Gastroesophageal sphincter (tissue), 4 donors: Measurements from ENCODE around the gene GNG2. TPM values are rescaled to one million over a fixed set of nuclear protein-coding genes. Genes with fewer than 3 reads are reported as not detected.
A peak's percentile ranks its signal among the peaks of the same experiment; 100 is the strongest.

Source experiments
- ATAC-seq: fragments of 150-250 bp; one replicate; pipeline ENCODE4 v1.9.1; 2016; ENCODE audit warnings: mild to moderate bottlenecking, moderate library complexity
- H3K27ac ChIP-seq, 4 donors: fragments of 200-600 bp; sonication (generic) in 3 of 4; 1 replicate in 3 of 4; 2 replicates in 1 of 4; pipeline ENCODE4 v1.5.1; 2016 to 2019
- H3K27me3 ChIP-seq: fragments of 200-600 bp; sonication (generic); one replicate; pipeline ENCODE4 v1.5.1; 2019
- H3K36me3 ChIP-seq, 2 donors: fragments of 200-600 bp; sonication (generic); one replicate each; pipeline ENCODE4 v1.5.1; 2019; ENCODE audit warnings: control low read depth in 1 of 2
- H3K4me1 ChIP-seq, 3 donors: fragments of 200-600 bp; sonication (generic); 1 replicate in 2 of 3; 2 replicates in 1 of 3; pipeline ENCODE4 v1.5.1; 2016 to 2019; ENCODE audit warnings: control low read depth in 2 of 3
- H3K4me3 ChIP-seq, 2 donors: fragments of 200-600 bp; sonication (generic); one replicate each; pipeline ENCODE4 v1.5.1; 2019; ENCODE audit warnings: mild to moderate bottlenecking in 1 of 2, moderate library complexity in 1 of 2
- H3K9me3 ChIP-seq, 3 donors: fragments of 200-600 bp; sonication (generic); one replicate each; pipeline ENCODE4 v1.5.1; 2017 to 2019; ENCODE audit warnings: control low read depth in 2 of 3
- CTCF ChIP-seq, 4 experiments: fragments of 200-600 bp in 2 of 4; fragments of 450-650 bp in 2 of 4; sonication (generic) in 1 of 4; IDR thresholded peaks; one replicate each; pipeline ENCODE4 v1.5.1; 2017 to 2019; ENCODE audit warnings: antibody characterized with exemption in 4 of 4, mild to moderate bottlenecking in 2 of 4, moderate library complexity in 2 of 4
- EP300 ChIP-seq: sonication (generic); formaldehyde crosslinking; IDR thresholded peaks from one replicate; pipeline ENCODE4 v1.6.1; 2017; ENCODE audit warnings: antibody characterized with exemption, mild to moderate bottlenecking
- POLR2A ChIP-seq, 2 donors: fragments of 450-650 bp; IDR thresholded peaks; one replicate each; pipeline ENCODE4 v1.6.1; 2017; ENCODE audit warnings: antibody characterized with exemption in 2 of 2, mild to moderate bottlenecking in 2 of 2, moderate library complexity in 1 of 2
- POLR2AphosphoS5 ChIP-seq: sonication (generic); formaldehyde crosslinking; IDR thresholded peaks from one replicate; pipeline ENCODE4 v1.6.1; 2017; ENCODE audit warnings: antibody characterized with exemption
- WGBS, 2 donors: methylation state at CpG; one replicate each; pipeline ENCODE4 v1.1.5; 2018; ENCODE audit warnings: low coverage in 1 of 2; 5-methylcytosine and 5-hydroxymethylcytosine counted together
- total RNA-seq, 4 donors: library from RNA; depleted of rRNA; stranded (reverse); fragments of >200 nt; gene quantifications; one replicate each; pipeline ENCODE4 v1.1.0, GENCODE V29; 2016

The GNG2 gene
- total RNA-seq, 4 donors from 2014 or later: 15.7 to 21.2 (median 17.8) TPM

DNA sequence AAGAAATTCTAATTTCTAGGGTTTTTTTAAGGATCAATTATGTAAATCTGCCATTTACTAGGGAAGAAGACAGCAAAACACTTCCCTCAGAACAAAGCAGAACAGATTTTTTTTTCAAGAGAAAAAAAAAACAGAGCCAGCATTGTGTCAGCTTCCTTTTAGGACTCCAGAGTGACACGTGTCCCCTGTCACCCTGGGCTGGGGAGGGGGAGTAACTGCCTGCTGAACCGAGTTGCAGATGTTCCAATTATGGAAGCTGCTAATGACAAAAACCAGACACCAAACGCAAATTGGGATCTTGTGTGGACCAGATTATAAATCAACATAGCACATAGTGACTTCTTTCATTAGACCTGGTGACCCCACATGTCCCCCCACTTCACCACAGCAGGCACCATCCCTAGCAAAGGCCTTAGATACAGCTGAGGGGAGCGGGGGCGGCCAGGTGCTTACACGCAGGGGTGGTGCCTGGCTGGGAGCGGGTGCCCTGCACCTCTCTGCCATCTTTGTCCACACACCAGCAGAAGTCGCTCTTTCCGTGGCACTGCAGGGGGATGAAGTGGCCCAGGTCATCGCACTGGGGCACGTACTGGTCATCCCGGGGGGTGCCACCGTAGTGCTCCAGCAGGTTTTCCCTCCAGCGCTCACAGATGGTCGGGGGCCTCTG is 154.3 kb downstream of the GNG2 start:
- Histone ChIP-seq H3K36me3 (peaks cover 0 to 86% of the 10 kb centered on the region in 2 donors), H3K27ac (peak overlapping the region in 1 of 4 donors; percentile 4), H3K27me3 (no peaks in the 10 kb centered on the region), H3K9me3 (no peaks in the 10 kb centered on the region), H3K4me1 (peaks cover 0 to 49% (median 7%) of the 10 kb centered on the region in 3 donors), H3K4me3 (no peak overlapping the region)
- no peak for ATAC-seq
- TF ChIP-seq POLR2AphosphoS5: no peak
- no peak for TF ChIP-seq EP300
- no peak for TF ChIP-seq CTCF (IDR thresholded peaks at IDR 0.05)
- no peak for TF ChIP-seq POLR2A (IDR thresholded peaks at IDR 0.05)
- WGBS, 2 donors: 0 to 17% methylated on average over 1 of the region's 15 CpGs

DNA sequence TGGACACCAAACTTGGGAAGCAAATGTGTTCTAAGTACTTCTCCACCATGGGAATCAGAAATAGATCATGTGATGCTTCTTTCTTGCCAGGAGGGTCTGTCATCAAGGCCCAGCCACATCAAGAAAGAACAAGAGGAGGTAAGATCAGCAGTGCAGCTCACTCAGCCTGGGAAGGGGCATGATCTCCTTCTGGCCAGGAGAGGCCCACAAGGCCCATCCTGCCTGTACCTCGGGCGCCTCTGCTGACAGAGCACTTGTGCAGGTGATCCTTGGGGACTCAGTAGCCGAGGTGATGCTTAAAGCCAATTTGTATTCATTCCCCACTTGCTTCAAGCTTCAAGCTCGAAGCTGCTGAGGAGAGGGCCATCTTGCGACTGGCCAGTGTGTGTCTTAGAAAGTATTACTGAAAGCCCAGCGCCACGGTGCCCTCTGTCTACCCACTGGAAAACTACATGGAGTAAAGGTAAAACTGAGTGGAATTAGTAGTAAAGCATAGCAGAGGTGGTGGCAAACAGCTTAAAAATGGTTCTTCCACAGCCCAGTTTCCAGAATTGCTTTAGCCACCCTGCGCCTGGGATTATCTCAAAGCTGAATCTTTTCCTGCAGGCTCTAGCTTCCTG is 155.1 kb downstream of the GNG2 start:
- no peaks in the 10 kb centered on the region for H3K27me3 ChIP-seq
- 67 to 80% methylated on average over 1 to 4 of the region's 8 CpGs for WGBS, 2 donors
- H3K27ac ChIP-seq: peak overlapping the region in 1 of 4 donors; percentile 0
- no peak for ATAC-seq
- H3K4me1 ChIP-seq: peaks cover 0 to 51% (median 7%) of the 10 kb centered on the region in 3 donors
- no peak overlapping the region for H3K4me3 ChIP-seq
- H3K36me3 ChIP-seq: peaks cover 0 to 86% of the 10 kb centered on the region in 2 donors
- H3K9me3 ChIP-seq: no peaks in the 10 kb centered on the region
- TF ChIP-seq POLR2AphosphoS5 (no peak), EP300 (no peak), POLR2A (IDR thresholded peaks at IDR 0.05) (no peak), CTCF (IDR thresholded peaks at IDR 0.05) (peak; percentile 10 to 54 (median 24))

DNA sequence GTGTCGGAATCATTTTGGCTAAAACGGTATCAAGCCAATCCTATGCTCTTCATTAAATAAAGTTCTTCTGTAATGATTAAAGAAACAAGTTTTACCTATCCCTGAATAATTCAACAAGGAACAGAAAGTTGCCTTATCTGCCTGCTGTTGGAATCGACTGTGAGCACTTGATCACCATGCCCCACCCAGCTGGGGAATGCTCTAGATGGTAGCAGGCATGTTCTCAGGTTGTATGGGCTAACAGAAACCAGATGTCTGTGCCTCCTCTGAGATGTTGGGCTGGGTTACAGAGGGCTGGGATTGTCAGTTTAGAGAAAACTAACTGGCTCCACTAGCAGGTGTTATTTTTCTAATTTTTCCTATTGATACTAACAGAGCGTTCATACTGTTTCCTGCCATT is 157.8 kb downstream of the GNG2 start:
- Histone ChIP-seq H3K27me3 (no peaks in the 10 kb centered on the region), H3K9me3 (no peaks in the 10 kb centered on the region), H3K36me3 (peaks cover 0 to 69% of the 10 kb centered on the region in 2 donors), H3K4me3 (no peak overlapping the region), H3K4me1 (peaks cover 0 to 60% (median 0%) of the 10 kb centered on the region in 3 donors), H3K27ac (no peak overlapping the region)
- no peak for TF ChIP-seq POLR2A (IDR thresholded peaks at IDR 0.05)
- no peak for TF ChIP-seq POLR2AphosphoS5
- TF ChIP-seq CTCF (IDR thresholded peaks at IDR 0.05): no peak
- no peak for TF ChIP-seq EP300
- 73 to 91% methylated on average over 4 of the region's 4 CpGs for WGBS, 2 donors
- ATAC-seq: no peak

- no peak overlapping the region for H3K4me3 ChIP-seq
- H3K27ac ChIP-seq: no peak overlapping the region
- no peak for TF ChIP-seq EP300
- TF ChIP-seq POLR2A (IDR thresholded peaks at IDR 0.05): no peak
- TF ChIP-seq CTCF (IDR thresholded peaks at IDR 0.05): no peak
- TF ChIP-seq POLR2AphosphoS5: no peak
- WGBS, 2 donors: 44% methylated on average over 2 of the region's 8 CpGs; no CpG with 5 or more reads in 1 of the 2 donors
- H3K9me3 ChIP-seq: no peaks in the 10 kb centered on the region
- ATAC-seq: no peak
- H3K4me1 ChIP-seq: peaks cover 0 to 60% (median 6%) of the 10 kb centered on the region in 3 donors
- H3K36me3 ChIP-seq: peaks cover 0 to 62% of the 10 kb centered on the region in 2 donors
- no peaks in the 10 kb centered on the region for H3K27me3 ChIP-seq
Measured at GRCh38 chr14:52018970-52019369, 158.6 kb downstream of the GNG2 start.

Other genes starting within 250 kb of the GNG2 start
- 10 to 100 TPM; 42.5 to 68.6 (median 53.9) TPM for gene FRMD6, start 208.7 kb upstream of the GNG2 start, total RNA-seq
- gene RTRAF, start 128.9 kb downstream of the GNG2 start, total RNA-seq: 100 to 1,000 TPM in 1 of 4 donors, 10 to 100 TPM in 3; 72.2 to 109 (median 84.7) TPM
- 10 to 100 TPM; 35.0 to 71.9 (median 63.3) TPM for gene NID2, start 208.4 kb downstream of the GNG2 start, total RNA-seq